ENCODE data around the gene NOS1AP.

NOS1AP gene

DNA sequence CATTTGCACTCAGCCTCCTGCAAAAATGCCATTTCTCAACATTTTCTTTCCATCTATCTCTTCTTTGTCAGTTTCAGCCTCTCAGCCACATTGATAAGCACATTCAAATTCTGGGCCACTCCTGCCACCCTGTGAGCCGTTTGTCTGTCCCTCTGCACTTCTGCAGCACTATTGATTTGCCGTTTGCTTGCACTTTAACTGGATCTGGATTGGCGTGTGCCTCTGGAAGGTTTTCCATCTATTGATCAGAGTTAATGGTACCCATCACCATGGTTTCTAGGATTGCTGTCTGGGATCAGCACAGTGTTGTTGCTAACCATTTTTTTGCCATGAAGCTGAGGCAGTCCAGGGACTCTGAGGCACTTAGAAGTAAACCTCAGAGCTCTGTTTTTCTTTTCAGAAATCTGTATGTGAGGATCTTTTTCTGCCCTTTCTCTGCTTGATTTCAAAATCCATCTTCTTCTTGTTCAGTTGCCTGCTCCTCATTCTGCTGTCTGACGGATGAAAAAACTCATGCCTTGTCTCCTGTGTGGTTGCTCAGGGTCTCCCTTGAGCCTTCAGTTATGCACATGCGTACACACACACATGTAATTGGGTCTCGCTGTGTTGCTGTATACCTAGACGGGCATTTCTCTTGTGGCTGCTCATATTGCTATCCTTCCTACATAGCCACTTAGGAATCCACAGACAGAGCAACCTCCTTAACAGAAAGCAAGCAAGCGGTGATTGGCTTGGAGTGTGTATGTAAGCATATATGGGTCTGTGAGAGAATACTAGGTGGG, 67.9 kb downstream of the NOS1AP start:
- DNase-seq (ENCODE audit: low read depth in 3 of 3) = no peak

GRCh38 chr1:162138112-162138511, 68.6 kb downstream of the NOS1AP start:
- no peak for DNase-seq (ENCODE audit: low read depth in 3 of 3)

- no peak for DNase-seq (ENCODE audit: low read depth in 3 of 3)
These were observed 69.2 kb downstream of the NOS1AP start for GRCh38 chr1:162138599-162139181.

DNA sequence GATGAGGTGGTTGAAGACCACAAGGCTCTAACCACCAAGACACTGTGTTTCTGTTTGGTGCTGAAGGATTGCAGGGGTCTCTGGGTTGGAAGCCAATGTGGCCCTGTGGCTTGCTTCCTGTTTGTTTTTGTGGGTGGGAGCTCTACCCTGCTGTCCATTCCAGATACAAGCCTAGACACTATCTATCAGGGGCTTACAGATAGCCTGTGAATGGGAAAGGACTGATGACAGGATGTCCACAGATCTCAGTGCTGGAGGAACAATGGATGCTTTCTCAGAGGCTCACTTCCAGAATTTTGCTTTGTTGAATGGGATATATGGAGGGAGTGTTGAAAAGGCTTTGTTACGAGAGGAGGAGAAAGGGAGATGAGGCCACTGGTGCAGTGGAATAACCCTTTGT, 69.7 kb downstream of the NOS1AP start:
- DNase-seq (ENCODE audit: low read depth in 3 of 3) = no peak

GRCh38 chr1:162141281-162142054, 72.0 kb downstream of the NOS1AP start:
- no peak for DNase-seq (ENCODE audit: low read depth in 3 of 3)

DNA sequence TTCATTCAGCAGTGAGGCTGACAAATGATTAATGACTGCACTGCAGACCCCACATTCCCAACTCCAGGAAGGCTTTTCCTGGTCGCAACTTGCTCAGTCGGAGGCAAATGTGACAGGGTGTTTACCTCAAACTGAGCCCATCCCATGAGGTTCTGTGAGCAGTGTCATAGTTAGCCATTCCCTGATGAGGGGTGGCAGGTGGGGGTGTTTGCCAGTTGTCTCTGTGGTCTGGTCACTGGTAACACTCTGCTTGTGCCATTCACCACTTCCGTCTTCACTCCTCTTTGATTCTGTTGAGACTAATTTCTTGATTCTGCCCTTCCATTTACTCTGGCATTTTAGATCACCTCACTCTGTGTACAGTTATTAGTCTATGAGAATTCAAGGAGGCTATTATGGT, 73.5 kb downstream of the NOS1AP start:
- DNase-seq (ENCODE audit: low read depth in 3 of 3) = no peak

DNA sequence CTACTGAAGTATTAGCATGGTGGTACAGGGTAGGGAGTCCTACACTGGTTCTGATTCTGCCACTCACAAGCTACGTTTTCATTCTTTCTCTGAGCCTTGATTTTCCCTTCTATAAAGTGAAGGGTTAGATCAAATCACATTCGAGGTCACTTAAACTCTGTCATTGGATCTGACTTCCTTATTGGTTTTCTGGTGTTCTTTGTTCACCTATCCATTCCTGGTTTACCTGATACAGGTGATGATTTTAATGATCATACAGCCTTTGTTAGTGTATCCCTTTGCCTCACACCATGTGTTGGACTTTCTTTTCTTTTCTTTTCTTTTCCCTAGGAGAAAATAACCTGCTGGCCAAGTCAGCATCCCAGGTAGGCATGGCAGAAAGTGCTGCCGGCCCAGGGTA, 74.8 kb downstream of the NOS1AP start:
- no peak for DNase-seq (ENCODE audit: low read depth in 3 of 3)

- DNase-seq (ENCODE audit: low read depth in 3 of 3) = no peak
These were observed 75.4 kb downstream of the NOS1AP start for GRCh38 chr1:162144853-162145252.

GRCh38 chr1:162145280-162145965, 75.9 kb downstream of the NOS1AP start:
- DNase-seq (ENCODE audit: low read depth in 3 of 3) = no peak

DNA sequence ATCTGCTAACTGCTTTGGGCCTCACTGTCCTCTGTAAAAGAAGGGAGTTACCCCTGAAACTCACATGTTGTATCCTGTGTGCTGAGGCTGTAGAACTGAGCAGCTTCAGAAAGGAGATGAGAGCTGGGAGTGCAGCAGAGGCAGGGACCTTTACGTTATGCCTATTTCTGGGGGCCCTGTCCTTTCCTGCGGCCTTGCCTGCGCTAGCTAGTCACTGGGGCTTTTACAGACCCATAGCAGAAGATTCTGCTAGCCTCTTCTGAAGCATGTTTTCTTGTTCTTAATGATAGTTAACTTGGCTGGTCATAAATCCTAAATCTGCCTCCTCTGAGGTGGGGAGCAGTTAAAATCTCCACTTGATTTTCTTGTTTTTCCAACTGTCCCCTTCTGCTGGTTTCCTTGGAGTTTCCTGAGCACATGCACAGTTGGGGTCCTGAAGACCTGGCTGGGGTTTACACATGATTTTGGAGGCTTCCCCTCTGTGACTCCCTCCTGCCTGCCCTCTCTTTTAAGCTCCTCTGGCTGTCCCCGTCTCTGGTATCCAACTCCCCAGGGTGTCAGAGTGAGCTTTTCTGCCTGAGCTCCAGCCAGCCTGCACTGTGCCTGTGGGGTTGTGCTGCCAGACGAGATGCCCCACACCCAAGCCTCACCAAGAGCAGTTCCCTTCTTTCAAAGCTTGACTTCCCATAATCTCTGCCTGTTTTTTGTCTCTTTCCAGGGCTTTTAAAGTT, 76.6 kb downstream of the NOS1AP start:
- DNase-seq (ENCODE audit: low read depth in 3 of 3) = no peak

DNA sequence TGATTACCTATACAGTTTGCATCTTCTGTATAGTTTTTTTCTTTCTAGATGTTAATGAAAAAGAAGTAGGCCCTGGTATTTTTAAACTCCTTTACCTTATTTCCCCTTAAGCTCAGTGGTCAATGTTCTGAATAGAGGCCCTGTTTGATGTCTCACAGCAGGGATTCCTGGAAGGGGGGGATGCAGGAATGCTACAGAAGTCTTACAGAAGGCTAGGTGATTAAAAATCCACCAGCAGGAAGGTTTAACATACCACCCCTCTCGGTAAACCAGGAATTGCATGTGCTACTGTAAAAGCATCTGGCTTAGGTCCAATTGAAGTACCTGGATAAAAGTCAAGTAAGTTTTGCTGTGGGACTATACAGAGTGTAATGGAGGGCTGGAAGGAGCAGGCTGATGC, 78.3 kb downstream of the NOS1AP start:
- no peak for DNase-seq (ENCODE audit: low read depth in 3 of 3)

DNA sequence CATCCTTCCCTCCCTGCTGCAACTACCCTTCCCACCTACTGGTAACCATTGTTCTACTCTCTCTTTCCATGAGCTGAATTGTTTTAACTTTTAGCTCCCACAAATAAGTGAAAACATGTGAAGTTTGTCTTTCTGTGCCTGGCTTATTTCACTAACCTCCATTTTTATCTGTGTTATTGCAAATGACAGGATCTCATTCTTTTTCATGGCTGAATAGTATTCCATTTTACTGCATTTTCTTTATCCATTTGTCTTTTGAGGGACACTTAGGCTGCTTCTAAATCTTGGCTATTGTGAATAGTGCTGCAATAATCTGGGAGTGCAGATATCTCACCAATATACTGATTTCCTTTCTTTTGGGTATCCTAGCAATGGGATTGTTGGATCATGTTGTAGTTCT, 80.6 kb downstream of the NOS1AP start:
- DNase-seq (ENCODE audit: low read depth in 3 of 3) = no peak

- no peak for DNase-seq (ENCODE audit: low read depth in 3 of 3)
These were observed 82.7 kb downstream of the NOS1AP start for GRCh38 chr1:162151900-162152829.

GRCh38 chr1:162153374-162153773, 83.9 kb downstream of the NOS1AP start:
- no peak for DNase-seq (ENCODE audit: low read depth in 3 of 3)

- DNase-seq (ENCODE audit: low read depth in 3 of 3) = no peak
These were observed 88.0 kb downstream of the NOS1AP start for GRCh38 chr1:162157469-162157868.

- DNase-seq (ENCODE audit: low read depth in 3 of 3) = no peak
These were observed 89.3 kb downstream of the NOS1AP start for GRCh38 chr1:162158624-162159271.

DNA sequence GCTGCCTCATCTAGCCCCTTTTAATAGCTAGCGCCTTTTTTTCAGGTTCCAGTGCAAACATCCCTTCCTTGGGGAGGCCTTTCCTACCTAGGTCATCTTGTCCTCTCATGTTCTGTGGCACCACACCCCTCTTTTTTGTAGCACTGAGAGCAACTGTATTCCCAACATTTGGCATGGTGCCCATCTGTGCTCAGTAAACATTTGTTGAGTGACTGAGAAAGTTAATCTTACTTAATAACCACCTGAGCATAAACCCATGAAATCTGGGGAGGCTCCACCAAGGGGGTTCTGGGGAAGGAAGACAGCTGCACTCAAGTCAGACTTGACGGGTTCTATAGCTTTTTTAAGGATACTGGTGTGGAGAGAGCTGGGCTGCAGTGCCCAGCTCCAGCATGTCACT, 90.0 kb downstream of the NOS1AP start:
- no peak for DNase-seq (ENCODE audit: low read depth in 3 of 3)

- DNase-seq (ENCODE audit: low read depth in 3 of 3) = no peak
These were observed 92.5 kb downstream of the NOS1AP start for GRCh38 chr1:162161916-162162550.

GRCh38 chr1:162165528-162165927, 96.0 kb downstream of the NOS1AP start:
- no peak for DNase-seq (ENCODE audit: low read depth in 3 of 3)
